OCI-LY1 (cell line): ENCODE data around the gene TLCD2.

Experiments
- EZH2 ChIP-seq: fragments of 200-600 bp; sonication (generic), shearing (Covaris generic); IDR thresholded peaks from 2 replicates; pipeline ENCODE4 v1.8.0; 2017; ENCODE audit warnings: borderline replicate concordance, mixed run types, mild to moderate bottlenecking, antibody characterized with exemption, low read length, moderate library complexity, mixed read lengths
- TF ChIP-seq, protein P1 (sequence below): fragments of 200-600 bp; sonication (generic), shearing (Covaris generic); IDR thresholded peaks from 2 replicates; pipeline ENCODE4 v1.5.1; 2017; ENCODE audit warnings: mild to moderate bottlenecking, antibody characterized with exemption, low read length, moderate library complexity, mixed read lengths

- TF ChIP-seq, protein P1, sequence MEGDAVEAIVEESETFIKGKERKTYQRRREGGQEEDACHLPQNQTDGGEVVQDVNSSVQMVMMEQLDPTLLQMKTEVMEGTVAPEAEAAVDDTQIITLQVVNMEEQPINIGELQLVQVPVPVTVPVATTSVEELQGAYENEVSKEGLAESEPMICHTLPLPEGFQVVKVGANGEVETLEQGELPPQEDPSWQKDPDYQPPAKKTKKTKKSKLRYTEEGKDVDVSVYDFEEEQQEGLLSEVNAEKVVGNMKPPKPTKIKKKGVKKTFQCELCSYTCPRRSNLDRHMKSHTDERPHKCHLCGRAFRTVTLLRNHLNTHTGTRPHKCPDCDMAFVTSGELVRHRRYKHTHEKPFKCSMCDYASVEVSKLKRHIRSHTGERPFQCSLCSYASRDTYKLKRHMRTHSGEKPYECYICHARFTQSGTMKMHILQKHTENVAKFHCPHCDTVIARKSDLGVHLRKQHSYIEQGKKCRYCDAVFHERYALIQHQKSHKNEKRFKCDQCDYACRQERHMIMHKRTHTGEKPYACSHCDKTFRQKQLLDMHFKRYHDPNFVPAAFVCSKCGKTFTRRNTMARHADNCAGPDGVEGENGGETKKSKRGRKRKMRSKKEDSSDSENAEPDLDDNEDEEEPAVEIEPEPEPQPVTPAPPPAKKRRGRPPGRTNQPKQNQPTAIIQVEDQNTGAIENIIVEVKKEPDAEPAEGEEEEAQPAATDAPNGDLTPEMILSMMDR, result no peak
- no peak for TF ChIP-seq EZH2
Measured at GRCh38 chr17:1742371-1743087, 32.4 kb upstream of the TLCD2 start, which contains the start of gene SERPINF2.
